Anterior cingulate cortex (tissue), 58 donors: ENCODE data around the gene PEMT.

Experiments used
- DNase-seq, 58 donors: peaks; one replicate each; lab custom pipeline; 2025; lab: John Stamatoyannopoulos, UW

PEMT gene

DNA sequence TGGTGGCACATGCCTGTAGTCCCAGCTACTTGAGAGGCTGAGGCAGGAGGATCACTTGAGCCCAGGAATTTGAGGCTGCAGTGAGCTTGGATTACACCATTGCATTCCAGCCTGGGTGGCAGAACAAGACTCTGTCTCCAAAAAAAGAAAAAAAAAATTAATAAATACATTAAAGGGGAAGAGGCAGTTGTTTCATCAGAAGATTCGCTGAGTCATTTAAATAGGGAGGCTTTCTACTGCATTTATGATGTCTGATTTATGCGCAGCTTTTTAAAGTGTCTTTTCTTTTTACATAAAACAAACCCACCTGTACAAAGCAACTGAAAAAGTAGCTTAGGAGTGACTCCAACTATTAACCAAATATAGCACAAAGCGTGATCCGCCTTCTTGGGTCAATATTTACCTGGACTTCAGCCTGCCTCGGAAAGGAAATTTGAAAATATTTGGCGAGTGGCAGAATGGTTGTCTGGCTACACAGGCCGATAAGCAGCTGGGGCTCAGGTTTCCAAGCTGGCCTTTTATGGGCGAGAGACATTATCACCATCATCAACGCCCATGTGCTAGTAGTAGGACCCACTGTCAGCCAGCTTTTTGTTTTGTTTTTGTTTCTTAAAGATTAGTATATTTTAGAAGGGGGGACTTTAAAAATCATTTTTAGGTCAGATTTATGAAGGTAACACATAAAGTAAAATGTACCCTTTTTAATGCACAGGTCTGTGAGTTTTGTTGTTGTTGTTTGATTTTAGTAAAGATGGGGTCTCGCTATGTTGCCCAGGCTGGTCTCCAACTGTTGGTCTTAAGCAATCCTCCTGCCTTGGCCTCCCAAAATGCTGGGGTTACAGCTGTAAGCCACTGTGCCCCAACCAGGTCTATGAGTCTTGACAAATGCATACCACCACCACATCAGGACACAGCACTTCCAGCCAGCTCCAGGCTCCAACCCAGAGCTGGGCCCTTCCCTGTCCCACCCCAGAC, 52.8 kb downstream of the PEMT start:
- no peak for DNase-seq

GRCh38 chr17:17537311-17538099, 54.0 kb downstream of the PEMT start:
- peak in 3 of 58 donors; percentile 11 to 24 (median 21) for DNase-seq

DNA sequence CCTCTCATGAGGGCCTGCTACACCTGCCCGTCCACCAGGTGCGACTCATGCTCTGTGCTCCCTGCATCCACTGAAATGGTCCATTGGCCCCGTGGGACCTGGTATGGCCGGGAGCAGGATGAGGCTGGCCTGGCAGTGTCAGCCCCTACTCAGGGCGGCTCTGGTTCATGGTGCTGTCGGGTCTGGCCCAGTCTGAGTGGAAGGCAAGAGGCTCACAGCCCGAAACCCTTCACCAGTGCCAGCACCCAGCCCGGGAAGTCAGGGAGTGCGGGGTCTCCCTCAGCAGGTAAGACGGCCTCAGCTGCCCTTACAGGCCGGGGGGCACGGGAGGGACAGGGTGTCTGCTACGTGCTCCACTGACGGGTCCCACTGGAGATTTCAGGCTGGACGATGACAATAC, 54.8 kb downstream of the PEMT start:
- no peak for DNase-seq

DNA sequence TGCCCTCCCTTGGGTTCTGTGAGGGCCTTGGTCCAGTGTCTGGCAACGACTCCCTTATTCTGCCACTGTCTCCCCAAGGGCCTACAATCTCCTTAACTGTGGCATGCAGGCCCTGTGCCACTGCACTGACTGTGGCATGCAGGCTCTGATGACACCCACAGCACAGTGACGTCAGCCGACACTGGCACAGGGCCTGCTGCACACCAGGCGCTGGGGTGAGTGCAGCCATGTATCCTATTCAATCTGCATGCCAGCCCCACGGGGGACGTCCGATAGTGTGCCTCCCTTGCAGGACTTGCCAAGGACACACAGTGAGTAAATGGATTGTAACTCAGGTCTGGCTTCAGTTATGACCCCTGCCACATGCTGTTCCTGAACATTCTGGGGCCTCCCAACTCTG, 55.6 kb downstream of the PEMT start:
- peak in 43 of 58 donors; percentile 12 to 83 (median 41) for DNase-seq

- no peak for DNase-seq
Measured at GRCh38 chr17:17533901-17534441, 57.5 kb downstream of the PEMT start.

DNA sequence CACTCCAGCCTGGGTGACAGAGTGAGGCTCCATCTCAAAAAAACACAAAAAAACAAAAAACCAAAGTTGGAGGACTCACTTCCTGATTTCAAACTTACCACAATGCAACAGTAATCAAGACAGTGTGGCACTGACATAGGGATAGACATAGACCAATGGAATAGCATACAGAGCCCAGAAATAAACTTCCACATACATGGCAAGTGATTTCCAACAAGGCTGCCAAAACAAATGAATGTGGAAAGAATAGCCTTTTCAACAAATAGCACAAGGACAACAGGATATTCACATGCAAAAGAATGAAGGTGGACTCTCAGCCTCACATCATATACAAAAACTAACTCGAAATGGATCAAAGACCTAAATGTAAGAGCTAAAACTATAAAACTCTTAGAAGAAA, 58.5 kb downstream of the PEMT start:
- DNase-seq = no peak

- no peak for DNase-seq
Measured at GRCh38 chr17:17531156-17531555, 60.4 kb downstream of the PEMT start.

DNA sequence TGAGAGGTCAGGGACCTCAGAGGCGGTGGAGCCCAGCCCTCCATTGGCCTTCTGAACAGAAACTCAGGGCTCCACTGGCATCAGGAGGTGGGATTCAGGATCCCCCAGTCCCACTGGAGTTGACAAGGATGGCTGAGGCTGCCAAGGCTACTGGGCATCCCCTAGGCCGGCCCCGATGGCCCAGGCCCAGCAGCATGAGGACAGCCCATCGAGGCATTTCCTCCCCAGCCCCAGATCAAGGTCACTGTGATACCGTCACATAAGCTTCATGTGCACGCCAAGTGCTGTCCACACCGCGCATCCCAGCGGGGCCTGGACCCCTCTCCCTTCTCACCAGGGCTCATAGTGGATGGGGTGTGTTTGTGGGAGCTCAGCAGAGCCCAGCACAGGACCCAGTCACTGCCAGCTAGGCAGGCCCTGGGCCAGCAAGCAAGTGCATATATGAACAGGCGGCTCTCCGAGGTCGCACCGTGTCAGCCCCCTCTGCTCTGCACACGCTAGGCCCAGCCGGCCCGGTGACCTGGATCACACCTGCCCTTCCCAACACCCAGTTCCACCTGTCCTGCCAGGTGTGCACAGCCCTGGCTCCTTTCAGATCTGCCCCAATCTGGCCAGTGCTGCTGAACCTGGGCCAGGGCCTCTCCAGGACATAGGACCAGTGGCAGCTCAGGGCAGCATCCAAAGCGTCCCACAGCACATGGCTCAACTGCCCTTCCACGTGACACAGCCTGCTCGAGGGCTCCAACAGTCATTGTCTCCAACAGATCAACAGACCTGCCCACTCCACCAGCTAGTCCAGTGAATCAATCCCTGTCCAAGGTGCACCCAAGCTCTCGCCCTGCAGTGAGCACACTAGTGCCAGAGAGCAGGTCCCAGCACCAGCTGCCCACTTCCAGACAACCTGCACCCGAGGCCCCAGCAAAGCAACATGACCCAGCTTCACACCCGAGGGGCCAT, 62.5 kb downstream of the PEMT start:
- no peak for DNase-seq

- DNase-seq = no peak
Measured at GRCh38 chr17:17527956-17528500, 63.5 kb downstream of the PEMT start.

- DNase-seq = no peak
Measured at GRCh38 chr17:17527534-17527933, 64.0 kb downstream of the PEMT start.

GRCh38 chr17:17526369-17526768, 65.1 kb downstream of the PEMT start:
- DNase-seq = no peak

DNA sequence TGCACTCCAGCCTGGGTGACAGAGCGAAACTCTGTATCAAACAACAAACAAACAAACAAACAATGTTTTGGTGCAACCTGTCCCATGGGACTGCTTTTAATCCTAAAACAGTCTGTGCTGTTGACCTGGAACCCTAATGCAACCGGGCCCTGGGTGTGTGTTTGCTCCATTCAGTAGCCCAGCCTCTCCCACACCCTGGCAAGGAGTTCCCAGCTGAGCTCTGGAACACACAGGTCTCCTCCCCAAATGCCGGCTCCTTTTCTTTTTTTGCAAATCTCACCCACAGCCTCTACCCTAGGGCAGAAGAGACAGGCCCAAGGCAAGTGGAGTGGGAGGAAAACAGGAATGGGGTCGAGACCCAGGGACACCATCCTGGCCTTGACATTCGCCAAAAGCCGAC, 65.6 kb downstream of the PEMT start:
- no peak for DNase-seq

GRCh38 chr17:17525311-17525710, 66.2 kb downstream of the PEMT start:
- peak in 1 of 58 donors; percentile 25 for DNase-seq

- DNase-seq = no peak
Measured at GRCh38 chr17:17523731-17524490, 67.6 kb downstream of the PEMT start.

GRCh38 chr17:17523001-17523730, 68.3 kb downstream of the PEMT start:
- DNase-seq = no peak

DNA sequence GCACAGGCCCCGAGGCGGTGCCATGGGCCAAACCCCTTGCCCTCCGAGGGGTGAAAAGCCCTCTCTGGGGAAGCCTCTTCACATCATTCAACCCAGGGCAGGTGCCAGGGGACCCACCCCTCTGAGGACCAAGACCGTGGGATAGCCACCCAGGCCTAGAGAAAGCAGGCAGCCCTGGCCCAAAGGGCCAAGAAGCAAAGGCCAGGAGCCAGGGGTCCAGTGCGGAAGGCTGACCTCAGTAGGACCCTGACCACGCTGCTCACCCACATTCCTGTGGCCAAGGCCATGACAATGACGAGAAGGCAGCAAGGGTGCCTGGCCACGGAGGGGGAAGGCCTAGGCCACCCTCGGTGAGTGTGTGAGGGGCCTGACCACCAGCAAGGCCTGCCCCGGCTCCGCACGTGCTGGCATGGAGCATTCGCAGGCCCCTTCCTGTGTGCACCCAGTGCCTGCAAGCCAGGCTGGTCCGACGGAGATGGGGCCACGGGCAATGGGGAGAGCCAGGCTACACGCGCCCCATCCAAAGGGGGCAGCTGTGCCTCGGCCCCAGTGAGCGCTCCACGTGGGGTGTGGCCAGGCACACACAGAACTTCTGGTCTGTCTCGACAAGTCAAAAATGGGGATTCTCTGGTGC, 70.8 kb downstream of the PEMT start:
- no peak for DNase-seq

- no peak for DNase-seq
Measured at GRCh38 chr17:17519886-17520285, 71.6 kb downstream of the PEMT start.

DNA sequence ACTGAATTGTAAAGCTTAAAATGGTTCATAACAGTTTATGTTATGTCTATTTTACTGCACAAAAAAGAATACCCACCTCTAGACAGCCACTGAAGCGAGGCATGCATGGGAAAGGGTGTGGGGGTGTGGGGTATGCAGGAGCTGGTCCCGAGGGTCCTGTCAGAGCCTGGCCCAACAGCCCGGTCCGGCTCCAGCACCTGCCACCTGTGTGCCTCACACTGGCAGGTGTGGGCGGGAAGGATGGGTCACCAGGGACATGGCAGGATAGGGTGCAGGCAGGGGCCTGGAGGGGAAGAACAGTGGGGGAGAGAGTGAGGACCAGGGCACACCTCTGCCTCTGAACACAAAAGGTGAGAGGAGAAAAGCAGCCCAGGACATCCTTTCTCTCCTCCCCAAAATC, 72.6 kb downstream of the PEMT start:
- DNase-seq = no peak
